ENCODE data around the gene DCHS1. TPM values are rescaled to one million over a fixed set of nuclear protein-coding genes. Genes with fewer than 3 reads are reported as not detected.
A peak's percentile ranks its signal among the peaks of the same experiment; 100 is the strongest.

DCHS1 gene
- total and polyA plus RNA-seq, 2 of the 13 experiments (the other 11 are each of a cell fraction or from before 2014, with no cell fraction given): under 0.01 to 0.03 TPM

GRCh38 chr11:6657346-6657745 lies 1.7 kb upstream of the DCHS1 start:
- Histone ChIP-seq H3K27ac (ENCODE audit: extremely low read length, insufficient read depth, low read length) (no peak overlapping the region), H4K20me1 (ENCODE audit: insufficient read depth, low read length) (no peaks in the 10 kb centered on the region), H3K36me3 (replicated peaks in 1 of 2; ENCODE audit: control insufficient read depth in 1 of 2, insufficient read depth in 2 of 2, low read length in 2 of 2) (no peaks in the 10 kb centered on the region), H2AFZ (ENCODE audit: low read length) (no peak overlapping the region), H3K27me3 (ENCODE audit: control insufficient read depth in 1 of 2, insufficient read depth in 2 of 2, low read length in 2 of 2) (peaks cover 14 to 71% of the 10 kb centered on the region in 2 experiments), H3K4me2 (ENCODE audit: low read depth, low read length) (no peak overlapping the region), H3K9ac (ENCODE audit: insufficient read depth, low read depth, low read length) (no peak overlapping the region), H3K79me2 (ENCODE audit: insufficient read depth, low read length) (no peaks in the 10 kb centered on the region), H3K9me3 (ENCODE audit: low read length) (no peaks in the 10 kb centered on the region), H3K4me1 (ENCODE audit: insufficient read depth, low read length) (peaks cover 12% of the 10 kb centered on the region), H3K4me3 (replicated peaks in 1 of 3; ENCODE audit: insufficient read depth in 1 of 3, low read depth in 2 of 3, low read length in 3 of 3) (no peak overlapping the region)
- no TSS peak for BruUV-seq (replicated peaks)
- TF ChIP-seq ZNF629 (CRISPR knock-in tag; conservative IDR thresholded peaks at IDR 0.05) (peak; percentile 83), ETV6 (CRISPR knock-in tag; conservative IDR thresholded peaks at IDR 0.05) (no peak), ZNF224 (CRISPR knock-in tag; IDR thresholded peaks at IDR 0.05) (no peak), SATB2 (CRISPR knock-in tag; IDR thresholded peaks at IDR 0.05) (no peak), ZBTB46 (CRISPR knock-in tag; IDR thresholded peaks at IDR 0.05; ENCODE audit: borderline replicate concordance) (no peak), HDAC2 (CRISPR knock-in tag; IDR thresholded peaks at IDR 0.05) (no peak), ZFY (CRISPR knock-in tag; IDR thresholded peaks at IDR 0.05) (no peak)
- ATAC-seq (no peak), DNase-seq (ENCODE audit: low spot score) (no peak), FAIRE-seq (no peak)
- POLR2A ChIA-PET: no interaction called here
- intact Hi-C loops (cut with micrococcal nuclease; ENCODE audit: unreplicated experiment) (no loop called here), in situ Hi-C loops (cut with HindIII; ENCODE audit: extremely low pct_ligation_motif_present, low pct_unique_long_range_greater_than_20kb) (no loop called here)
- WGBS (ENCODE audit: low lambda C conversion rate): 0% methylated on average over 1 of the region's 1 CpG
- CTCF ChIA-PET (ENCODE audit: low intra/inter-chr PET ratio, low total read pairs): no interaction called here

GRCh38 chr11:6656936-6657335 lies 1.3 kb upstream of the DCHS1 start:
- H3K27ac ChIP-seq (ENCODE audit: extremely low read length, insufficient read depth, low read length): no peak overlapping the region
- H3K36me3 ChIP-seq (replicated peaks in 1 of 2; ENCODE audit: control insufficient read depth in 1 of 2, insufficient read depth in 2 of 2, low read length in 2 of 2): no peaks in the 10 kb centered on the region
- POLR2A ChIA-PET: no interaction called here
- H3K9me3 ChIP-seq (ENCODE audit: low read length): no peaks in the 10 kb centered on the region
- no peak overlapping the region for H3K4me3 ChIP-seq (replicated peaks in 1 of 3; ENCODE audit: insufficient read depth in 1 of 3, low read depth in 2 of 3, low read length in 3 of 3)
- intact Hi-C loops (cut with micrococcal nuclease; ENCODE audit: unreplicated experiment): no loop called here
- no peak for FAIRE-seq
- no peaks in the 10 kb centered on the region for H4K20me1 ChIP-seq (ENCODE audit: insufficient read depth, low read length)
- 5% methylated on average over 5 of the region's 5 CpGs for WGBS (ENCODE audit: low lambda C conversion rate)
- no peaks in the 10 kb centered on the region for H3K79me2 ChIP-seq (ENCODE audit: insufficient read depth, low read length)
- peaks cover 12% of the 10 kb centered on the region for H3K4me1 ChIP-seq (ENCODE audit: insufficient read depth, low read length)
- H3K27me3 ChIP-seq (ENCODE audit: control insufficient read depth in 1 of 2, insufficient read depth in 2 of 2, low read length in 2 of 2): peaks cover 14 to 74% of the 10 kb centered on the region in 2 experiments
- CTCF ChIA-PET (ENCODE audit: low intra/inter-chr PET ratio, low total read pairs): no interaction called here
- TF ChIP-seq UBTF (CRISPR knock-in tag; IDR thresholded peaks at IDR 0.05): no peak
- no peak for TF ChIP-seq ZNF414 (CRISPR knock-in tag; IDR thresholded peaks at IDR 0.05)
- no peak overlapping the region for H3K9ac ChIP-seq (ENCODE audit: insufficient read depth, low read depth, low read length)
- in situ Hi-C loops (cut with HindIII; ENCODE audit: extremely low pct_ligation_motif_present, low pct_unique_long_range_greater_than_20kb): no loop called here
- BruUV-seq (replicated peaks): no TSS peak
- no peak for DNase-seq (ENCODE audit: low spot score)
- no peak overlapping the region for H2AFZ ChIP-seq (ENCODE audit: low read length)
- no peak overlapping the region for H3K4me2 ChIP-seq (ENCODE audit: low read depth, low read length)
- ATAC-seq: no peak
